Stimulated activated naive B cell treated with anti-CD40 and anti-IgM and Interleukin-4, amounts not matched to agents 10 μg/mL and 1 μg/mL and 100 μg/mL, for 72 hours (primary cell): Measurements from ENCODE around the gene CADPS.
A peak's percentile ranks its signal among the peaks of the same experiment; 100 is the strongest.

Source experiments
- ATAC-seq, 2 donors: fragments of 150-1000 bp; cut with Tn5 transposase; replicated peaks; 2 replicates each; pipeline ENCODE4 v1.10.0; 2021; ENCODE audit warnings: moderate library complexity in 1 of 2
- DNase-seq: peaks from one replicate; pipeline ENCODE4 v3.0.0; 2021
- H3K27ac Mint-ChIP-seq: one replicate; pipeline ENCODE4 v1.8.0; 2022; ENCODE audit warnings: mild to moderate bottlenecking, mixed read lengths
- H3K27me3 Mint-ChIP-seq, 2 donors: one replicate each; pipeline ENCODE4 v1.8.0; 2022; ENCODE audit warnings: mixed read lengths in 2 of 2
- H3K36me3 Mint-ChIP-seq, 2 donors: one replicate each; pipeline ENCODE4 v1.8.0; 2022; ENCODE audit warnings: mixed read lengths in 2 of 2, mild to moderate bottlenecking in 1 of 2
- H3K4me1 Mint-ChIP-seq, 2 donors: one replicate each; pipeline ENCODE4 v1.8.0; 2022; ENCODE audit warnings: mixed read lengths in 2 of 2, mild to moderate bottlenecking in 1 of 2
- H3K4me3 Mint-ChIP-seq, 2 donors: one replicate each; pipeline ENCODE4 v1.8.0; 2022; ENCODE audit warnings: mild to moderate bottlenecking in 2 of 2, mixed read lengths in 2 of 2, moderate library complexity in 1 of 2
- H3K9me3 Mint-ChIP-seq, 2 donors: one replicate each; pipeline ENCODE4 v1.8.0; 2022; ENCODE audit warnings: mixed read lengths in 2 of 2, mild to moderate bottlenecking in 1 of 2

The CADPS gene

GRCh38 chr3:62874711-62875557 lies at the start of gene CADPS:
TSS of gene CADPS (minus strand) at chr3:62875416. CDS start at chr3:62875029, 387 bp downstream.
- no peak for ATAC-seq
- DNase-seq: no peak
- peak within 1 kb of the TSS in 1 of 2 donors; percentile 21 for H3K4me3 Mint-ChIP-seq
- peak within 1 kb of the TSS; percentile 62 for H3K27ac Mint-ChIP-seq
- peaks cover 3 to 6% of the 10 kb centered on the region in 2 donors for H3K36me3 Mint-ChIP-seq
- H3K27me3 Mint-ChIP-seq: peaks cover 31 to 46% of the 10 kb centered on the region in 2 donors
- H3K9me3 Mint-ChIP-seq: peaks cover 0 to 1% of the 10 kb centered on the region in 2 donors
- no peaks in the 10 kb centered on the region for H3K4me1 Mint-ChIP-seq

DNA sequence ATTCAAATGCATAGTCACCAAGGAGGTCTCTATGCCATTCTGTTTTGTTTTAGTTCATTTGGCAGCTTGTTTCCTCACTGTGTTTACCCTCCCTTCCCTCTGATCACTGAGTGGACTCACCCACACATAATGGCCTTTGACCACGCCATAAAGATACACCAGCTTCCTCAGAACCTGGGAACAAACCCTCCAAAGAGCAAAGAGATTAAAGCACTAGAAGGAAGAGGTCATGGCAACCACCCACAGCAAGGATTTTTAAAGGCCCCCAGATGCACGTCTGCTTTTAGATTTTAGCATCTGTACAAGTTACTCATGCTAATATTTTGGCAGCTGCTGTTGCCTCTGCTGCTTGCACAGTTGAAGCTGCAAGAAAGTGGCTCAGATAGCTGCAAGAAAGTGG lies 47.9 kb upstream of the CADPS start:
- peaks cover 3% of the 10 kb centered on the region in 2 donors for H3K9me3 Mint-ChIP-seq
- DNase-seq (no peak), ATAC-seq (no peak)
- H3K36me3 Mint-ChIP-seq: no peaks in the 10 kb centered on the region
- no peak overlapping the region for H3K27ac Mint-ChIP-seq
- no peaks in the 10 kb centered on the region for H3K27me3 Mint-ChIP-seq
- no peaks in the 10 kb centered on the region for H3K4me1 Mint-ChIP-seq
- no peak overlapping the region for H3K4me3 Mint-ChIP-seq

- no peaks in the 10 kb centered on the region for H3K27me3 Mint-ChIP-seq
- H3K27ac Mint-ChIP-seq: no peak overlapping the region
- no peak overlapping the region for H3K4me3 Mint-ChIP-seq
- no peak for DNase-seq
- ATAC-seq: no peak
- H3K36me3 Mint-ChIP-seq: no peaks in the 10 kb centered on the region
- peaks cover 3% of the 10 kb centered on the region in 2 donors for H3K9me3 Mint-ChIP-seq
- H3K4me1 Mint-ChIP-seq: no peaks in the 10 kb centered on the region
Observed at GRCh38 chr3:62922326-62922725, 47.1 kb upstream of the CADPS start.

DNA sequence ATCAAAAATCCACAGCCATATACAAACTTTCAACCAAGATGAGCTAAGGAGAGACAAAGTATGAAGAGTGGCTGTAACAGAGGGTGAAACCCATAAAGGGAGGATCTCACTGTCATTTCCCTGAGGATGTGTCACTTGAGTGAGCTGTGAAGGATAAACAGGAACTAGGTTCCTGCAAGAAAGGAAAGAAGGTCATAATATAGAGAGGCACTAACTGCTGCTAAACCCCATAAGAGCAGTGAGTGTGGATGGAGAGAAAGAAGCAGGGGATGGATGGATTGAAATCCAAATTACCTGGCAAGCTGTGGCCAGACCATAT lies 45.2 kb upstream of the CADPS start:
- no peak for DNase-seq
- no peak overlapping the region for H3K27ac Mint-ChIP-seq
- ATAC-seq: no peak
- no peaks in the 10 kb centered on the region for H3K27me3 Mint-ChIP-seq
- H3K4me1 Mint-ChIP-seq: no peaks in the 10 kb centered on the region
- H3K9me3 Mint-ChIP-seq: peaks cover 3 to 7% of the 10 kb centered on the region in 2 donors
- H3K4me3 Mint-ChIP-seq: no peak overlapping the region
- no peaks in the 10 kb centered on the region for H3K36me3 Mint-ChIP-seq

DNA sequence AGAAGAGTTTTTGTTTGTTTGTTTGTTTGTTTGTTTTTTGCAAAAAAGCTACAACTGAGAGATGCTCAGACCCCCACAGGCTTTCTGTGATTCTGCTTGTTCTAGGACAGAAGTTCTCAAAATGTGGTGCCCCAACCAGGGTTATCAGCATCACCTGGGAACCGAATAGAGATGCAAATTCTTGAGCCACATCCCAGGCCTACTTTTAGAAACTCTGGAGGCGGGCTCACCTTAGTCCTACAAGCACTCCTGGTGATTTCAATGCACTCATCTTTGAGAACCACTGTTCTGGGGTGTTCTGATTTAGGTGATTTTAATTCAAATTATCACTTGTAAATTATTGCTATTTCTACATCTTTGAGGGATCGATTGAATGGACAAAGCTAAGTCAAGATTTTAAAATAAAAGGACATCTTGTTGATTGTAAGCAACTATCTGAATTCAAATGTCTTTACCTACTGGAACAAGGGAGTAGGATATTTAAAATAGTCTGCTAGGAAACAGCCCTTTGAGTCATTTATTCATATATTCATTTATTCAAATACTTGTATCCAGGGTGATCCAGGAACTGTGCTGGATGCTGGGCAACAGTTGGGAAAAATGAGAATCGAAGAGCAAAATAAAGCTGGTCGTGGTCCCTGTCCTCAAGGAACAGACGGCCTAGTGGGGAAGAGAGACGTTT lies 44.7 kb upstream of the CADPS start:
- Mint-ChIP-seq H3K4me3 (no peak overlapping the region), H3K27ac (no peak overlapping the region), H3K27me3 (no peaks in the 10 kb centered on the region), H3K9me3 (peaks cover 3 to 9% of the 10 kb centered on the region in 2 donors), H3K4me1 (no peaks in the 10 kb centered on the region), H3K36me3 (no peaks in the 10 kb centered on the region)
- ATAC-seq: no peak
- no peak for DNase-seq

GRCh38 chr3:62918777-62919176 lies 43.6 kb upstream of the CADPS start:
- Mint-ChIP-seq H3K27me3 (no peaks in the 10 kb centered on the region), H3K36me3 (no peaks in the 10 kb centered on the region), H3K9me3 (peaks cover 3 to 12% of the 10 kb centered on the region in 2 donors), H3K27ac (no peak overlapping the region), H3K4me1 (no peaks in the 10 kb centered on the region), H3K4me3 (no peak overlapping the region)
- ATAC-seq (no peak), DNase-seq (no peak)

- Mint-ChIP-seq H3K9me3 (peaks cover 3 to 12% of the 10 kb centered on the region in 2 donors), H3K4me3 (no peak overlapping the region), H3K27ac (no peak overlapping the region), H3K36me3 (no peaks in the 10 kb centered on the region), H3K27me3 (no peaks in the 10 kb centered on the region), H3K4me1 (no peaks in the 10 kb centered on the region)
- ATAC-seq (no peak), DNase-seq (no peak)
Observed at GRCh38 chr3:62918131-62918530, 42.9 kb upstream of the CADPS start.

- Mint-ChIP-seq H3K27ac (no peak overlapping the region), H3K4me3 (no peak overlapping the region), H3K27me3 (no peaks in the 10 kb centered on the region), H3K9me3 (peaks cover 6% of the 10 kb centered on the region in 2 donors), H3K36me3 (no peaks in the 10 kb centered on the region), H3K4me1 (no peaks in the 10 kb centered on the region)
- DNase-seq: no peak
- no peak for ATAC-seq
Observed at GRCh38 chr3:62911526-62911925, 36.3 kb upstream of the CADPS start.

DNA sequence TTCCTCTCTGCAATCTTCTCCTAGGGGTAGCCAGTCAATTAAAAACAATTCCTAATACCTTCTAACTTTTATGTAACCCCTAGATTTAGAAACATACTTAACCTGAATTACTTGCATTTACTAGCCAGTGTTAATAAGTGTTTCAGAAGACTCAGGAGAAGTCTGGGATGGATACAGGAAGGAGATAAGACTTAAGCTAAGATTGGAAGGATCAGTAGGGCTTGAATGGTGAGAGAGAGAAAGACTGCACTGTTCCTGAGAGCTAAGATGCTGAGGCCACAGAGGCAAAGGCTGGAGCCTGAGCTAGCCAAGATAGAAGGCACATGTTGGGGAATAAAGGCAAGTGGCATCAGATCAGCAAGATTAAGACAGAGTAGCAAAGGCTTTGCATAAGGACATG lies 30.1 kb upstream of the CADPS start:
- Mint-ChIP-seq H3K4me3 (no peak overlapping the region), H3K9me3 (peaks cover 1 to 6% of the 10 kb centered on the region in 2 donors), H3K4me1 (no peaks in the 10 kb centered on the region), H3K36me3 (no peaks in the 10 kb centered on the region), H3K27ac (no peak overlapping the region), H3K27me3 (no peaks in the 10 kb centered on the region)
- no peak for DNase-seq
- ATAC-seq: no peak

GRCh38 chr3:62898530-62899496 lies 23.6 kb upstream of the CADPS start:
- ATAC-seq (no peak), DNase-seq (no peak)
- Mint-ChIP-seq H3K4me1 (no peaks in the 10 kb centered on the region), H3K27me3 (no peaks in the 10 kb centered on the region), H3K4me3 (no peak overlapping the region), H3K36me3 (no peaks in the 10 kb centered on the region), H3K27ac (no peak overlapping the region), H3K9me3 (no peaks in the 10 kb centered on the region)

- no peaks in the 10 kb centered on the region for H3K4me1 Mint-ChIP-seq
- H3K36me3 Mint-ChIP-seq: no peaks in the 10 kb centered on the region
- ATAC-seq (no peak), DNase-seq (no peak)
- H3K4me3 Mint-ChIP-seq: no peak overlapping the region
- no peaks in the 10 kb centered on the region for H3K9me3 Mint-ChIP-seq
- no peak overlapping the region for H3K27ac Mint-ChIP-seq
- H3K27me3 Mint-ChIP-seq: no peaks in the 10 kb centered on the region
Observed at GRCh38 chr3:62895901-62896300, 20.7 kb upstream of the CADPS start.

DNA sequence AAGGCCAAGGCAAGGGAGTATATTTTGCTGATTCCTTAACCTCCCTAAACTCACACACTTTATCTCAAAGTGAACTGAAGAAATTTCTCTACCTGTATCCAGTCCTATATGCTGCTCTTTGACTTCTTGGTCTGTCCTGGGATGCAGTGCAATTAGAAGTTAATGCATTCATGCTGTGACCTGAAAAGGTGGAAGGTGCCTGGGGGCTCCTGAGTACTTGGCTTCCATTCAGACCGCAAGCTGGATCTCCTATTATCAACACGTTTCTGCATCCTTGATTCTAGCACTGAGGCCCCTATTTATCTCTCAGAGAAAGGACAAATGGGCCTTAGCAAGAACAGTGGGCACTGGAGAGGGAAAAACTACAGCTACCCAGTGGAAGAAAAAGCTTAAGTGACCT lies 17.7 kb upstream of the CADPS start:
- H3K27ac Mint-ChIP-seq: no peak overlapping the region
- DNase-seq (no peak), ATAC-seq (no peak)
- H3K4me3 Mint-ChIP-seq: no peak overlapping the region
- H3K4me1 Mint-ChIP-seq: no peaks in the 10 kb centered on the region
- H3K36me3 Mint-ChIP-seq: no peaks in the 10 kb centered on the region
- H3K9me3 Mint-ChIP-seq: no peaks in the 10 kb centered on the region
- no peaks in the 10 kb centered on the region for H3K27me3 Mint-ChIP-seq

DNA sequence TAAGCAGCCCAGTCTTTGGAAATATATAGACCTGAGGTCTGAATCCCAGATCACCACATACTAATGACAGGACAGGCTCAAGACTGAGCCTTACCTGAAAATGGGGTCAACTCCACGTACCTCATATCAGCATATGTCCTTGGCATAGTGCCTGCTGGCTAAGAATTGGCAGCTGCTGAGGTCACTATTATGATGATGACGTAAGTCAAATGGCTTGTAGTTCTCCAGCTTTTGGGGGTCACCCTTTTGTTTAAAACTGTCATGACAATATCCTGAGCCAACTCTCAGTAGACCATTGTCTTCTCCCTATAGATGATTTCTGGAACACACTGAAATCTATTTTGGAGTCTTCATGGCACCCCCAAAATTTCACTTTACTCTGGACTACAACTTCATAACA lies 16.8 kb upstream of the CADPS start:
- Mint-ChIP-seq H3K36me3 (no peaks in the 10 kb centered on the region), H3K4me1 (no peaks in the 10 kb centered on the region), H3K9me3 (no peaks in the 10 kb centered on the region), H3K4me3 (no peak overlapping the region), H3K27me3 (no peaks in the 10 kb centered on the region), H3K27ac (no peak overlapping the region)
- DNase-seq: no peak
- ATAC-seq: no peak

GRCh38 chr3:62888778-62889177 lies 13.6 kb upstream of the CADPS start:
- H3K27me3 Mint-ChIP-seq: no peaks in the 10 kb centered on the region
- DNase-seq: no peak
- H3K27ac Mint-ChIP-seq: no peak overlapping the region
- peaks cover 0 to 3% of the 10 kb centered on the region in 2 donors for H3K9me3 Mint-ChIP-seq
- H3K4me1 Mint-ChIP-seq: no peaks in the 10 kb centered on the region
- H3K36me3 Mint-ChIP-seq: no peaks in the 10 kb centered on the region
- no peak for ATAC-seq
- no peak overlapping the region for H3K4me3 Mint-ChIP-seq
